Panc1 (cell line): ENCODE results near the gene GNLY. TPM values are rescaled to one million over a fixed set of nuclear protein-coding genes. Genes with fewer than 3 reads are reported as not detected.

Source experiments
- ATAC-seq: fragments of 200-7000 bp; cut with Tn5 transposase; 2 replicates; pipeline ENCODE4 v1.9.1; 2020; ENCODE audit warnings: mild to moderate bottlenecking, moderate library complexity
- BruUV-seq: library from RNA; stranded (reverse); fragments of 400-500 nt; replicated peaks from 2 replicates; lab custom pipeline; 2021; lab: Mats Ljungman, UMichigan
- CTCF ChIA-PET: fragments of 300-600 bp; sonication (Branson Sonifier 250); formaldehyde crosslinking; loops from one replicate; lab custom pipeline; 2022; ENCODE audit warnings: antibody characterized with exemption; lab: Charles Lee
- POLR2A ChIA-PET: fragments of 300-600 bp; sonication (Branson Sonifier 250); formaldehyde crosslinking; loops from one replicate; lab custom pipeline; 2022; ENCODE audit warnings: antibody characterized with exemption; lab: Charles Lee
- DNase-seq: peaks from one replicate; pipeline ENCODE4 v3.0.0-alpha.2; 2010; ENCODE audit warnings: low read depth, low spot score
- H3K27ac ChIP-seq: 2 replicates; pipeline ENCODE4 v1.5.1; 2011; ENCODE audit warnings: mild to moderate bottlenecking, low read length, inconsistent platforms
- H3K27me3 ChIP-seq: fragments of 200-500 bp; sonication (Bioruptor generic); 2 replicates; pipeline ENCODE4 v1.6.0; 2014; ENCODE audit warnings: low read length, inconsistent platforms; ENCODE audit not compliant: control insufficient read depth, insufficient read depth
- H3K36me3 ChIP-seq: fragments of 200-500 bp; sonication (Bioruptor generic); 2 replicates; pipeline ENCODE4 v1.5.1; 2014; ENCODE audit warnings: inconsistent platforms, mild to moderate bottlenecking, low read length, moderate library complexity; ENCODE audit not compliant: control insufficient read depth, insufficient read depth
- H3K4me1 ChIP-seq: 2 replicates; pipeline ENCODE4 v1.5.1; 2011; ENCODE audit warnings: inconsistent platforms, mild to moderate bottlenecking, low read length, moderate library complexity; ENCODE audit not compliant: control insufficient read depth, insufficient read depth
- H3K4me3 ChIP-seq, 2 experiments: 2 replicates each; pipeline ENCODE4 v1.5.1; 2011 to 2012; ENCODE audit warnings: low read depth in 2 of 2, low read length in 2 of 2, mild to moderate bottlenecking in 2 of 2, inconsistent platforms in 1 of 2, moderate library complexity in 1 of 2
- H3K9me3 ChIP-seq: fragments of 200-500 bp; sonication (Bioruptor generic); 2 replicates; pipeline ENCODE4 v1.5.1; 2014; ENCODE audit warnings: low read depth, mild to moderate bottlenecking, inconsistent platforms, low read length, moderate library complexity; ENCODE audit not compliant: control insufficient read depth, insufficient read depth
- CTCF ChIP-seq: fragments of 450-650 bp; IDR thresholded peaks from 2 replicates; pipeline ENCODE4 v1.5.1; 2017; ENCODE audit warnings: mild to moderate bottlenecking
- POLR2AphosphoS5 ChIP-seq: IDR thresholded peaks from 2 replicates; pipeline ENCODE4 v1.6.1; 2012; ENCODE audit warnings: mild to moderate bottlenecking, low read depth, low read length, moderate library complexity
- REST ChIP-seq, 2 experiments: IDR thresholded peaks; 2 replicates each; pipeline ENCODE4 v1.6.1; 2011 to 2012; ENCODE audit warnings: low read depth in 2 of 2, control low read depth in 1 of 2, low read length in 1 of 2, mild to moderate bottlenecking in 1 of 2, moderate library complexity in 1 of 2; ENCODE audit not compliant: insufficient read depth in 1 of 2
- SIN3A ChIP-seq: IDR thresholded peaks from 2 replicates; pipeline ENCODE4 v1.6.1; 2012; ENCODE audit warnings: low read depth, mild to moderate bottlenecking, low read length, moderate library complexity, borderline replicate concordance; ENCODE audit not compliant: insufficient read depth
- TCF7L2 ChIP-seq: IDR thresholded peaks from 2 replicates; pipeline ENCODE4 v1.6.1; 2011; ENCODE audit warnings: mild to moderate bottlenecking, low read depth, low read length, inconsistent platforms
- in situ Hi-C: cut with HindIII; loops from 2 replicates; pipeline ENCODE4 v1.10.0; 2016; ENCODE audit warnings: low sequenced_read_pairs, low pct_unique_long_range_greater_than_20kb
- intact Hi-C: fragments of 100-400 bp; cut with micrococcal nuclease; formaldehyde crosslinking; loops from one replicate; pipeline ENCODE4 v1.10.0; 2022; ENCODE audit not compliant: unreplicated experiment
- total RNA-seq: library from RNA; stranded (reverse); gene quantifications from one replicate; pipeline ENCODE4 v1.2.1, GENCODE V29; 2021; ENCODE audit not compliant: unreplicated experiment

The GNLY gene
- total RNA-seq, 1 experiment from 2014 or later: not detected

- in situ Hi-C loops: no loop called here
- Histone ChIP-seq H3K27ac (no peak overlapping the region), H3K4me1 (no peaks in the 10 kb centered on the region), H3K9me3 (no peaks in the 10 kb centered on the region), H3K4me3 (no peak overlapping the region), H3K36me3 (no peaks in the 10 kb centered on the region), H3K27me3 (no peaks in the 10 kb centered on the region)
- TF ChIP-seq TCF7L2: no peak
- TF ChIP-seq POLR2AphosphoS5: no peak
- TF ChIP-seq SIN3A: no peak
- no peak for TF ChIP-seq CTCF
- TF ChIP-seq REST (IDR thresholded peaks at IDR 0.05; ENCODE audit: insufficient read depth in 1 of 2, low read depth in 2 of 2, low read length in 1 of 2): no peak
- ATAC-seq: no peak
- no TSS peak for BruUV-seq
- intact Hi-C loops: no loop called here
- no peak for DNase-seq
- CTCF ChIA-PET: no interaction called here
- POLR2A ChIA-PET: no interaction called here
Observed at GRCh38 chr2:85672456-85672855, 21.7 kb upstream of the GNLY start.

GRCh38 chr2:85673716-85674375, 20.3 kb upstream of the GNLY start:
- in situ Hi-C loops (no loop called here), intact Hi-C loops (no loop called here)
- no peaks in the 10 kb centered on the region for H3K36me3 ChIP-seq
- TF ChIP-seq CTCF: no peak
- TF ChIP-seq SIN3A: no peak
- no peaks in the 10 kb centered on the region; the same call in 1 of the 2 replicates for H3K4me1 ChIP-seq
- H3K27me3 ChIP-seq: no peaks in the 10 kb centered on the region
- no peak overlapping the region for H3K27ac ChIP-seq
- no peaks in the 10 kb centered on the region for H3K9me3 ChIP-seq
- H3K4me3 ChIP-seq: no peak overlapping the region
- CTCF ChIA-PET: no interaction called here
- BruUV-seq: no TSS peak
- DNase-seq (no peak), ATAC-seq (no peak)
- POLR2A ChIA-PET: no interaction called here
